ENCODE measurements around the gene DNAH17.

Gene DNAH17, protein sequence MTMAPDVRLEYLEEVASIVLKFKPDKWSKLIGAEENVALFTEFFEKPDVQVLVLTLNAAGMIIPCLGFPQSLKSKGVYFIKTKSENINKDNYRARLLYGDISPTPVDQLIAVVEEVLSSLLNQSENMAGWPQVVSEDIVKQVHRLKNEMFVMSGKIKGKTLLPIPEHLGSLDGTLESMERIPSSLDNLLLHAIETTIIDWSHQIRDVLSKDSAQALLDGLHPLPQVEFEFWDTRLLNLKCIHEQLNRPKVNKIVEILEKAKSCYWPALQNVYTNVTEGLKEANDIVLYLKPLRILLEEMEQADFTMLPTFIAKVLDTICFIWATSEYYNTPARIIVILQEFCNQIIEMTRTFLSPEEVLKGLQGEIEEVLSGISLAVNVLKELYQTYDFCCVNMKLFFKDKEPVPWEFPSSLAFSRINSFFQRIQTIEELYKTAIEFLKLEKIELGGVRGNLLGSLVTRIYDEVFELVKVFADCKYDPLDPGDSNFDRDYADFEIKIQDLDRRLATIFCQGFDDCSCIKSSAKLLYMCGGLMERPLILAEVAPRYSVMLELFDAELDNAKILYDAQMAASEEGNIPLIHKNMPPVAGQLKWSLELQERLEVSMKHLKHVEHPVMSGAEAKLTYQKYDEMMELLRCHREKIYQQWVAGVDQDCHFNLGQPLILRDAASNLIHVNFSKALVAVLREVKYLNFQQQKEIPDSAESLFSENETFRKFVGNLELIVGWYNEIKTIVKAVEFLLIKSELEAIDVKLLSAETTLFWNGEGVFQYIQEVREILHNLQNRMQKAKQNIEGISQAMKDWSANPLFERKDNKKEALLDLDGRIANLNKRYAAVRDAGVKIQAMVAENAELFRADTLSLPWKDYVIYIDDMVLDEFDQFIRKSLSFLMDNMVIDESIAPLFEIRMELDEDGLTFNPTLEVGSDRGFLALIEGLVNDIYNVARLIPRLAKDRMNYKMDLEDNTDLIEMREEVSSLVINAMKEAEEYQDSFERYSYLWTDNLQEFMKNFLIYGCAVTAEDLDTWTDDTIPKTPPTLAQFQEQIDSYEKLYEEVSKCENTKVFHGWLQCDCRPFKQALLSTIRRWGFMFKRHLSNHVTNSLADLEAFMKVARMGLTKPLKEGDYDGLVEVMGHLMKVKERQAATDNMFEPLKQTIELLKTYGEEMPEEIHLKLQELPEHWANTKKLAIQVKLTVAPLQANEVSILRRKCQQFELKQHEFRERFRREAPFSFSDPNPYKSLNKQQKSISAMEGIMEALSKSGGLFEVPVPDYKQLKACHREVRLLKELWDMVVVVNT (N-terminal part only)

GRCh38 chr17:78577296-78577695 is at the start of gene DNAH17:
Gene DNAH17 (minus strand): TSS chr17:78577396. CDS start chr17:78575057, 2,339 bp downstream.
- DNase-seq = no peak

- no peak for DNase-seq
Observed at GRCh38 chr17:78624324-78625151, 47.3 kb upstream of the DNAH17 start.

- no peak for DNase-seq
Observed at GRCh38 chr17:78623541-78623940, 46.3 kb upstream of the DNAH17 start.

DNA sequence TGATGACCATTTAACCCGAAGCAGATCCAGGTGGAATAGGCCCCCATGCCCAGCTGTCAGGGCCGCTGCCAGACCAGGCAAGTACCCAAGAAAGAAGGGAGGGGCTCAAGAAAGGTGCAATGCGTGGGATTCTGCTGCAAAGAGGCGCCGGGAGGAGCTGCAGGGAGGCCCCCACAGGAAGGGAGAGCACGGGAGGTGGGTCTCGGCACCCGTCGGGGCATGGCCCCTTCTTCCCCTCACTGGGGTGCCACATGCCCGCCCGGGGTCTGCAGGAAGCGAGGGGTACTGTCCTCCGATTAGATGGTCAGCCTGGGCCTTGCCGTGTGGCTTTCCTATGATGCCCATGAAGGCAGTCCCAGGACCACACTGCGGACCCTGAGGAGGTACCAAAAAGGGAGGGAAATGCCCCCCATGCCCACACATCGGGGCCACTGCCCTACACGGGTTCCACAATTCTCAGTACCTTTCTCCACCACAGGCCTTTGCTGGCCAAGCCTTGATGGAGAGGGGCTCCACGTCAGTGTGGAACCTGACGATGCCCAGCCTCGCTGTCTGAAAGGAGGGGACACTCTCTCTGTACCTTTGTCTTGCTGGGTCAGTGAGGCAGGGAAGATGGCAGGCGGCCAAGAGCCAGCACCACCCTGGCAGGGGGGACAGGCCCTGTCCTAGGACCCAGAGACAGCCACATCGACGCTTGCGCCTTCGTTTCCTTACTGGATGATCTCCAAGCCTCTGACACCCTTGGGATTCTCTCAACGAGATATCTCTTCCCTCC is 45.5 kb upstream of the DNAH17 start:
- DNase-seq = no peak

GRCh38 chr17:78621720-78622490 is 44.7 kb upstream of the DNAH17 start:
- no peak for DNase-seq

DNA sequence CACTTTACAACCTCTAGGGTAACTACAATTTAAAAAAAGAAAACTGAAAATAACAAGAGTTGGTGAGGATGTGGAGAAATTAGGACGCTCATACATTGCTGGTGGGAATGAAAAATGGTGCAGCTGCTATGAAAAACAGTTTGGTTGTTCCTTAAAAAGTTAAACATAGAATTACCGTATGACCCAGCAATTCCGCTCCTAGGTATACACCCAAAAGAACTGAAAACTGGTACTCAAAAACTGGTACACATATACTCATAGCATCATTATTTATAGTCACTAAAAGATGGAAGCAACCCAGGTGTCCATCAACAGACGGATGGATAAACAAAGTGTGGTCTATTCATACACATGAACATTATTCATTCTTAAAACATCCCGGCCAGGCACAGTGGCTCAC is 42.9 kb upstream of the DNAH17 start:
- no peak for DNase-seq

- DNase-seq = no peak
Observed at GRCh38 chr17:78619334-78619733, 42.1 kb upstream of the DNAH17 start.

GRCh38 chr17:78618264-78619066 is 41.3 kb upstream of the DNAH17 start:
- no peak for DNase-seq

DNA sequence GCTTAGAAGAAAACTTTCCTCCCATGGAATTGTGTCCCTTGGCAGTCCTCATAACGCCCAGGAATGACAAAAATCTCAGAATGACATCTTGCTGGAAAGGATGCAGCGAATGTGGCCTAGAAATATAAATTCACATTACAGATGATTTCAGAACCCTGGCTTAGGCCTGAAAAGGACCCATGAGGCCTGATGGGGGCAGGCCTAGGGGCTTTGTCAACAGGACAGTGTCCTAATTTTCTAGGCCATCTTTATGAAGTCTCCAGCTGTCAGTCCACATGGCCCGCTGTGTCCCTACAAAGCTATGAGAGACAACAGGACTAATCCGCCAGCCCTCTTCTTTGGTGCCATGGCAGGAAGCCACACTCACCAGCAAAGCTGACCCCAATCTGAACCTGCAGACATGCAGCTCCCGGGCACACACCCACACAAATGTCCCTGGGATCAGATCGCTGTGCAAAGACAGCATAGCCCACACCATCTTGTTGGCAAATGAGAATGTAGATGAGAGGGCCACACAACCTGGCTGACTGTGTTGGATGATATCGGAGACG is 40.4 kb upstream of the DNAH17 start:
- DNase-seq = no peak

DNA sequence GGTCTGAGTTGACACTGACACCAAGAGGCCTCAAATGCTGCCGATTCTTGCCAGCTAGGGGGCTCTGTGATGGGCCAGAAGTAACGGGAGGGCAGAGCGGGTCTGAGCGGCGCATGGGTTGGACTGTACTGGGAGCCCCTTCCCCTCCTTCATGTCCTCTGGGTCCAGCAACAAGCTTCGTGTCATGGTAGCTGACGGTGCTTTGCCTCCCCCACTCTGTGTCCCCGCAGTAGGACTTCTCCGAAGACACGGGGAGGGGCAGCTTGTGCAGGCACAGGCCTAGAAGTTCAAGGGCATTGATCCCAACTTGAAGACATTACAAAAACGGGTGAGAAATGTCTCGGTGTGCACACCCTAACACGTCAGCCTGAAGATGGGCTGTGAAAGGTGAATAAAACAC is 39.8 kb upstream of the DNAH17 start:
- DNase-seq = no peak

- DNase-seq = no peak
Observed at GRCh38 chr17:78615631-78616030, 38.4 kb upstream of the DNAH17 start.

DNA sequence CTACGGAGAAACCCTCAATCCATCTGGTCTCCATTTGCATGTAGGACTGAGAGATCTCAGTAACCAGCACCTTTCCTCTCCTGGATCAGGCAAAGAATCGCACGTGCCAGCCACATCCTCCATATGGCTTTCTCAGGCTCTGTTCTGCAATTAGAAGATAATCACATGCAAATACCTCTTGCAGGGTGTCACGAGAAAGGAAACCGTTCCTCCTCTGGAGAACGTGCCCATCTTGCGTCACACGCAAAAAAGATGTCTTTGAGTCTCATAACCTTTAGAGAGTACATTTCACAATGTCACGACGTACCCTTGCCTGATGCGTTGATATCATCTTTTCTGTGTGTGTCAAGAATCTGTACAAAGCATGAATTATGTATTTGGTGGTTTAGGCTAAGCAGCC is 36.2 kb upstream of the DNAH17 start:
- no peak for DNase-seq

DNA sequence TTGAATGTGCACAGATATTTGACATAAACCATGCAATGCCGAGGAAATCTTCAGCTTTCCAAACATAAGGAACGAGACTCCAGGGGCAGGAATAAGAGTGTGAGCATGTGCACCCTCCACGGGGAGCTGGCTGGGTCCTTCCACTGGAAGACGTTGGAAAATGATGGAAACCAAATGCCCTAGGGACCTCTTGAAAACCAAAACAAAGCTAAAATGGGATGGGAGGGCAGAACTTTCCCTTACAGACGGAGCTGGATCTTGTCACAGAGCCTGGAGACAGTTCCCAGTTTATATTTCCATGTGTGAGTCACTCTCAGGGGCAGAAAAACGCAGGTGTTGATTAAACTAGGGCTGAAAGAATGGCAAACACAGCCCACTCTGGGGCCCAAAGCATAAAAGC is 34.4 kb upstream of the DNAH17 start:
- no peak for DNase-seq

- DNase-seq = no peak
Observed at GRCh38 chr17:78610951-78611511, 33.8 kb upstream of the DNAH17 start.

DNA sequence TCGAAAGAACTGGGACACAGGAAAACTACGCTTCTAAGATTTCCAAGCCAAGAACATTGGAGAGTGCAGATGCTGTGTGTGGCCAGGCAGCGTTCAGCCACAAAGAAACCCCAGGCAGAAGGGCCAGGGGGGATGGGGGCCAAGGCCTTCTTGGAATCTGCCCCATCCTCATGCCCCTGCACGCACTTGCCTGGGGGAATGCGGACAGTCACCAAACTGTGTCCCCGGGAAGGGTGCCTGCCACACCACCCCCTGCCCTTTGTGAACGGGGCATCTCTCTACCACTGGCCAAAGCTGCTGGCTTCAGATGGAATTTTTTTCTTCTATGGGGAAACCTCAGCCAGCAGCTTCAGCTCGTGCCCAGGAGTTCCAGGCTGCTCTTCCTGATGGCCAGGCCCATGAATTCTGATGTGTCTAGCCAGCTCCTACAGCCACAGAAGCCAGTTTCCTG is 32.0 kb upstream of the DNAH17 start:
- no peak for DNase-seq

DNA sequence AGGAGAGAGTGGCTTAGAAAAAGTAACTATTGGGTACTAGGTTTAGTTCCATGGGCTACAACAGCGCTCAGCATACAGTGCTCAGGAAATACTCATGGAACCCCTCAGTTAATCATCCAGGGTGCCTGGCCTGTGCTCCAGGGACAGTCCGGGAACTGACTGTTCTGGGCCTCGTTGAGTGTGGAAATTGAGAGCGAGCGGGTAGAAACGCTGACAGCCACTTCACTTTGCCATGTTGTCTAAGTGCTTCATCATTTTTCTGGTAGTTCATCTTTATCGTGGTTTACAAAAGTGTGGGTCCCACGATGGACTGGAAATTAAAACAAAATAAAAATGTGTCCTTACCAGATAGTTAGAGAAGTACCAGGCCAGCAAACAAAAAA is 31.6 kb upstream of the DNAH17 start:
- DNase-seq = no peak

DNA sequence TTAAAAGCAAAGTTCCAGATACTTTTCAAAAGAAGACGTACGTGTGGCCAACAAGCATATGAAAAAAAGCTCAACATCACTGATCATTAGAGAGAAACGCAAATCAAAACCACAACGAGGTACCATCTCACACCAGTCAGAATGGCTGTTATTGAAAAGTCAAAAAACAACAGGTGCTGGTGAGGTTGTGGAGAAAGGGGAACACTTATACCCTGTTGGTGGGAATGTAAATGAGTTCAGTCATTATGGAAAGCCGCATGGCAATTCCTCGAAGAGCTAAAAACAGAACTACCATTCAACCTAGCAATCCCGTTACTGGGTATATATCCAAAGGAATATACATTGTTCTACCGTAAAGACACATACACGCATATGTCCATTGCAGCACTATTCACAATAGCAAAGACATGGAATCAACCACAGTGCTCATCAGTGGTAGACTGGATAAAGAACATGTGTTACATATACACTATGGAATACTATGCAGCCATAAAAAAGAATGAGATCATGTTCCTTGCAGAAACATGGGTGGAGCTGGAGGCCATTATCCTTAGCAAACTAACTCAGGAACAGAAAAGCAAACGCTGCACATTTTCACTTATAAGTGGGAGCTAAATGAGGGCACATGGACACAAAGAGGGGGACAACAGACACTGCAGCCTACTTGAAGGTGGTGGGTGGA is 31.1 kb upstream of the DNAH17 start:
- DNase-seq = no peak

- no peak for DNase-seq
Observed at GRCh38 chr17:78607038-78607437, 29.8 kb upstream of the DNAH17 start.
